Neuronal stem cell (in vitro differentiated cells): ENCODE data around the gene TSPYL1.

ENCODE experiments used
- DNase-seq: peaks from one replicate; pipeline ENCODE4 v3.0.0-alpha.2; 2013; ENCODE audit warnings: low spot score
- H2AFZ ChIP-seq: one replicate; pipeline ENCODE4 v1.6.1; 2013; ENCODE audit warnings: mild to moderate bottlenecking, low read length, inconsistent platforms
- H2AK5ac ChIP-seq: 2 replicates; pipeline ENCODE4 v1.6.1; 2013; ENCODE audit warnings: low read depth, mild to moderate bottlenecking, inconsistent platforms, low read length, moderate library complexity, mixed read lengths
- H2BK120ac ChIP-seq: 2 replicates; pipeline ENCODE4 v1.6.1; 2013; ENCODE audit warnings: low read depth, mild to moderate bottlenecking, inconsistent platforms, low read length, moderate library complexity, mixed read lengths
- H2BK12ac ChIP-seq: one replicate; pipeline ENCODE4 v1.6.1; 2013; ENCODE audit warnings: low read length, inconsistent platforms
- H2BK15ac ChIP-seq: 2 replicates; pipeline ENCODE4 v1.6.1; 2013; ENCODE audit warnings: mild to moderate bottlenecking, low read length, inconsistent platforms, mixed read lengths
- H2BK5ac ChIP-seq: one replicate; pipeline ENCODE4 v1.6.1; 2013; ENCODE audit warnings: inconsistent platforms, mild to moderate bottlenecking, low read length, moderate library complexity
- H3K14ac ChIP-seq: one replicate; pipeline ENCODE4 v1.6.1; 2013; ENCODE audit warnings: low read length, inconsistent platforms
- H3K18ac ChIP-seq: 2 replicates; pipeline ENCODE4 v1.6.1; 2013; ENCODE audit warnings: low read length, inconsistent platforms
- H3K23ac ChIP-seq: 2 replicates; pipeline ENCODE4 v1.6.1; 2013; ENCODE audit warnings: low read depth, mild to moderate bottlenecking, mixed read lengths, low read length, inconsistent platforms; ENCODE audit not compliant: poor library complexity
- H3K27ac ChIP-seq: replicated peaks from 3 replicates; pipeline ENCODE4 v1.5.1; 2013; ENCODE audit warnings: low read length, inconsistent platforms
- H3K27me3 ChIP-seq, 3 experiments: 2 replicates each; pipeline ENCODE4 v1.6.1; 2013; ENCODE audit warnings: low read length in 3 of 3, mild to moderate bottlenecking in 2 of 3, inconsistent platforms in 1 of 3, low read depth in 1 of 3, mixed read lengths in 1 of 3, moderate library complexity in 1 of 3; ENCODE audit not compliant: control insufficient read depth in 3 of 3, insufficient read depth in 3 of 3
- H3K36me3 ChIP-seq, 2 donors: replicated peaks in 1 of 2; 2 replicates each; pipeline ENCODE4 v1.6.1; 2013; ENCODE audit warnings: low read length in 2 of 2; ENCODE audit not compliant: control insufficient read depth in 2 of 2, insufficient read depth in 2 of 2
- H3K4ac ChIP-seq: 2 replicates; pipeline ENCODE4 v1.6.1; 2013; ENCODE audit warnings: inconsistent platforms, mild to moderate bottlenecking, low read length, moderate library complexity
- H3K4me1 ChIP-seq, 2 donors: 1 replicate in 1 of 2; 2 replicates in 1 of 2; pipeline ENCODE4 v1.6.1; 2013; ENCODE audit warnings: low read length in 2 of 2, low read depth in 1 of 2; ENCODE audit not compliant: control insufficient read depth in 2 of 2, insufficient read depth in 1 of 2
- H3K4me2 ChIP-seq: one replicate; pipeline ENCODE4 v1.6.1; 2013; ENCODE audit warnings: mild to moderate bottlenecking, low read length, inconsistent platforms; ENCODE audit not compliant: insufficient read depth, poor library complexity, severe bottlenecking
- H3K4me3 ChIP-seq, 2 donors: 2 replicates each; pipeline ENCODE4 v1.5.1; 2013; ENCODE audit warnings: low read length in 2 of 2, mild to moderate bottlenecking in 2 of 2, inconsistent platforms in 1 of 2, moderate library complexity in 1 of 2
- H3K79me1 ChIP-seq: one replicate; pipeline ENCODE4 v1.6.1; 2013; ENCODE audit warnings: low read depth, mild to moderate bottlenecking, inconsistent platforms, low read length, moderate library complexity
- H3K9ac ChIP-seq: one replicate; pipeline ENCODE4 v1.6.1; 2013; ENCODE audit warnings: mild to moderate bottlenecking, low read depth, low read length, inconsistent platforms; ENCODE audit not compliant: poor library complexity
- H3K9me3 ChIP-seq, 2 donors: replicated peaks in 1 of 2; 2 replicates each; pipeline versions ENCODE3 to v1.6.1; 2013; ENCODE audit warnings: low read length in 2 of 2, mild to moderate bottlenecking in 2 of 2, inconsistent platforms in 1 of 2, low read depth in 1 of 2, mixed read lengths in 1 of 2, moderate library complexity in 1 of 2; ENCODE audit not compliant: control insufficient read depth in 2 of 2, insufficient read depth in 1 of 2
- H4K8ac ChIP-seq: one replicate; pipeline ENCODE4 v1.6.1; 2013; ENCODE audit warnings: low read depth, mild to moderate bottlenecking, inconsistent platforms, low read length, moderate library complexity
- H4K91ac ChIP-seq: one replicate; pipeline ENCODE4 v1.6.1; 2013; ENCODE audit warnings: low read length, low read depth, mild to moderate bottlenecking, inconsistent platforms; ENCODE audit not compliant: poor library complexity
- WGBS, 2 donors: extraction: QIAGEN DNeasy Blood & Tissue Kit; methylation state at CpG; one replicate each; pipeline ENCODE4 v1.1.7; 2013; ENCODE audit warnings: missing lambda C conversion rate in 2 of 2, mixed read lengths in 1 of 2; ENCODE audit not compliant: insufficient read length in 2 of 2, insufficient replicate concordance in 1 of 2; ENCODE audit errors: extremely low coverage in 2 of 2; 5-methylcytosine and 5-hydroxymethylcytosine counted together

The TSPYL1 gene

GRCh38 chr6:116280161-116280932 is 617 bp upstream of the TSPYL1 start:
- no CpG with 5 or more reads among the region's 8 CpGs for WGBS, 2 donors
- Histone ChIP-seq H3K79me1 (peaks cover 5% of the 10 kb centered on the region), H3K4ac (no peak overlapping the region), H3K4me3 (peak overlapping the region; percentile 79 to 86), H3K14ac (no peak overlapping the region), H2BK15ac (no peak overlapping the region), H3K9me3 (peaks cover 0 to 5% of the 10 kb centered on the region in 2 donors), H4K8ac (no peak overlapping the region), H2AK5ac (no peak overlapping the region), H3K27me3 (no peaks in the 10 kb centered on the region), H3K36me3 (peaks cover 5 to 31% of the 10 kb centered on the region in 2 donors), H3K18ac (no peak overlapping the region), H3K23ac (no peak overlapping the region), H3K27ac (peak overlapping the region; percentile 27), H4K91ac (no peak overlapping the region), H3K9ac (no peak overlapping the region), H2BK12ac (no peak overlapping the region), H3K4me1 (peaks cover 9 to 28% of the 10 kb centered on the region in 2 donors), H3K4me2 (peak overlapping the region; percentile 27), H2AFZ (peak overlapping the region; percentile 92), H2BK120ac (no peak overlapping the region), H2BK5ac (no peak overlapping the region)
- DNase-seq, result no peak

DNA sequence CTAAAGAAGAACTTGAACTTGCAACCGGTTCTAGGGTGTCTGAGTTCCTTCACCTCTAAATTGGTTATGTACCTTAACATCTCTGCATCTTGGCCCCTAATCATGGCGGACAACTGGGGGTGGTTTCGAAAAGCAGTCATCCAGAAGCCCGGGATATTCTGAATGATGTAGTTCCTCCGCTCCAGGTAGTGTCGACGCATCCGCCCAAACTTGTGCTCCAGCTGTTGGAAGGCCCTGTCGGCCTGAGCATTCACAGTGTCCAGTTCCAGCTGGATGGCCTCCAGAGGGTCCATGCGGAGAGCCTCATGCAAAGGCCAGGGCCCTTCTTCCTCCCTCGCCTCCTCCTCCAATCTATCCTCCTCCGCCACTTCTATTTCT is 887 bp downstream of the TSPYL1 start:
- H2BK15ac ChIP-seq, result peak overlapping the region; percentile 98
- no peak overlapping the region for H4K91ac ChIP-seq
- peak overlapping the region; percentile 86 to 91 for H3K4me3 ChIP-seq
- peak overlapping the region; percentile 97 for H3K27ac ChIP-seq
- H3K4me2 ChIP-seq, result peak overlapping the region; percentile 78
- H3K14ac ChIP-seq, result no peak overlapping the region
- no peak overlapping the region for H2BK12ac ChIP-seq
- peaks cover 9 to 28% of the 10 kb centered on the region in 2 donors for H3K4me1 ChIP-seq
- no peak overlapping the region for H4K8ac ChIP-seq
- H3K9me3 ChIP-seq, result peaks cover 0 to 5% of the 10 kb centered on the region in 2 donors
- H2BK5ac ChIP-seq, result peak overlapping the region; percentile 99
- peaks cover 5% of the 10 kb centered on the region for H3K79me1 ChIP-seq
- peak overlapping the region; percentile 97 for H3K9ac ChIP-seq
- peak overlapping the region; percentile 92 for H2AFZ ChIP-seq
- H2AK5ac ChIP-seq, result no peak overlapping the region
- no peak for DNase-seq
- no peak overlapping the region for H2BK120ac ChIP-seq
- peak overlapping the region; percentile 94 for H3K23ac ChIP-seq
- WGBS, 2 donors, result no CpG with 5 or more reads among the region's 12 CpGs
- no peaks in the 10 kb centered on the region for H3K27me3 ChIP-seq
- H3K18ac ChIP-seq, result peak overlapping the region; percentile 64
- peaks cover 5 to 46% of the 10 kb centered on the region in 2 donors for H3K36me3 ChIP-seq
- no peak overlapping the region for H3K4ac ChIP-seq

- H3K4ac ChIP-seq, result no peak overlapping the region
- H3K9ac ChIP-seq, result no peak overlapping the region
- H4K91ac ChIP-seq, result no peak overlapping the region
- no peak overlapping the region for H3K23ac ChIP-seq
- no peak overlapping the region for H2BK15ac ChIP-seq
- H3K4me1 ChIP-seq, result peaks cover 9 to 28% of the 10 kb centered on the region in 2 donors
- no CpG with 5 or more reads among the region's 11 CpGs for WGBS, 2 donors
- no peaks in the 10 kb centered on the region for H3K27me3 ChIP-seq
- no peak overlapping the region for H2BK120ac ChIP-seq
- H3K36me3 ChIP-seq, result peaks cover 5 to 49% of the 10 kb centered on the region in 2 donors
- H4K8ac ChIP-seq, result no peak overlapping the region
- no peak overlapping the region for H2AFZ ChIP-seq
- peak overlapping the region in 1 of 2 donors; percentile 86 for H3K4me3 ChIP-seq
- H3K79me1 ChIP-seq, result peaks cover 5% of the 10 kb centered on the region
- peak overlapping the region; percentile 78 for H3K4me2 ChIP-seq
- peaks cover 0 to 5% of the 10 kb centered on the region in 2 donors for H3K9me3 ChIP-seq
- H3K27ac ChIP-seq, result no peak overlapping the region
- H2AK5ac ChIP-seq, result no peak overlapping the region
- H3K14ac ChIP-seq, result no peak overlapping the region
- no peak overlapping the region for H2BK12ac ChIP-seq
- H3K18ac ChIP-seq, result no peak overlapping the region
- H2BK5ac ChIP-seq, result no peak overlapping the region
- DNase-seq, result no peak
These were observed 1.3 kb downstream of the TSPYL1 start for GRCh38 chr6:116278481-116278829.

- Histone ChIP-seq H2AK5ac (no peak overlapping the region), H3K4me3 (peak overlapping the region; percentile 44 to 72), H2AFZ (no peak overlapping the region), H3K4me2 (peak overlapping the region; percentile 26), H3K9ac (no peak overlapping the region), H3K27me3 (no peaks in the 10 kb centered on the region), H3K27ac (no peak overlapping the region), H3K9me3 (peaks cover 0 to 5% of the 10 kb centered on the region in 2 donors), H2BK15ac (no peak overlapping the region), H2BK12ac (no peak overlapping the region), H4K91ac (no peak overlapping the region), H2BK5ac (no peak overlapping the region), H3K14ac (no peak overlapping the region), H3K18ac (no peak overlapping the region), H3K23ac (no peak overlapping the region), H3K36me3 (peaks cover 5 to 53% of the 10 kb centered on the region in 2 donors), H3K4me1 (peaks cover 9 to 28% of the 10 kb centered on the region in 2 donors), H3K4ac (no peak overlapping the region), H3K79me1 (peaks cover 5% of the 10 kb centered on the region), H4K8ac (no peak overlapping the region), H2BK120ac (no peak overlapping the region)
- no peak for DNase-seq
- WGBS, 2 donors, result no CpG with 5 or more reads among the region's 3 CpGs
These were observed 2.6 kb downstream of the TSPYL1 start for GRCh38 chr6:116277124-116277523.
